ENCODE results near the gene BAG5.
A peak's percentile ranks its signal among the peaks of the same experiment; 100 is the strongest.

Gene BAG5

GRCh38 chr14:103569408-103569807 lies 7.0 kb upstream of the BAG5 start:
- DNase-seq = peak; percentile 35

DNA sequence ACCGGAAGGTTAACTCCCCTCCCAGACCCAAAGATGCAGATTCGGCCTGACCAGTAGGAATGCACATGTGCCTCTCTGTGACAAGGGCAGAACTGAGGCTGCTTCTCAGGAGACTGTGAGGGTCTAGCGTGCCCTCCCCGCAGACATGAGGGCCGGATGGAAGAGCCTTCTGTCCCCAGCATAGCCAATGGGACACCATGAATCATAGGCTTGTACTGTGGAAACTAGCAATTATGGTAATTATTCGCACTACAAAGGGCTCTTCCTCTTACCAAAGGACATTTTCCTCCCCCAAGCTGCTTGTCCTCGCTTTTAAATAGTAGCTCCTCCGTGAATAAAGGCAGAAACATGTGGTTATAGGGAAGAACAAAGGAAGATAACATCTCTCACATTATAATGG lies 6.5 kb upstream of the BAG5 start:
- no peak for DNase-seq

DNA sequence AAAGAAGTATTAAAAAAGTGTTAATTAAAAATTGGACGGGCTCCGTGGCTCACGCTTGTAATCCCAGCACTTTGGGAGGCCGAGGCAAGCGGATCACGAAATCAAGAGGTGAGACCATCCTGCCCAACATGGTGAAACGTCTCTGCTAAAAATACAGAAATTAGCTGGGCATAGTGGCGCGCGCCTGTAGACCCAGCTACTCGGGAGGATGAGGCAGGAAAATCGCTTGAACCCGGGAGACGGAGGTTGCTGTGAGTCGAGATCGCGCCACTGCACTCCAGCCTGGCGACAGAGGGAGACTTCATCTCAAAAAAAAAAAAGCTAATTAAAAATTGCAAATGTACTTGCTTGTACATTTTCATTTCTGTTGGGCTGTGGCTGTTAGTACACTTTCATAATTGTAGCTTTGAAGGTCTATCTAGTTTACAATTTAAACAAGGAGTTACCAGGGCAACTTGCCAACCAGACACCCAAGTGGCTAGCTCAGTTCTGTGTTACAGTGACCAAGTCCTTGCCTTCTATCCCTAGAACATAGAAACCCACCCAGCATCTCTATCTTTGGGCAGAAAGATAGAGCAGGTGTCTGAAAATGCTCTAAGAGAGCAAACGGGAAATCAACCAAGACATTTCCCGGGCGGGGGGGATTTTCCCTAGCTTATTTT lies 1.5 kb upstream of the BAG5 start:
- no peak for DNase-seq

DNA sequence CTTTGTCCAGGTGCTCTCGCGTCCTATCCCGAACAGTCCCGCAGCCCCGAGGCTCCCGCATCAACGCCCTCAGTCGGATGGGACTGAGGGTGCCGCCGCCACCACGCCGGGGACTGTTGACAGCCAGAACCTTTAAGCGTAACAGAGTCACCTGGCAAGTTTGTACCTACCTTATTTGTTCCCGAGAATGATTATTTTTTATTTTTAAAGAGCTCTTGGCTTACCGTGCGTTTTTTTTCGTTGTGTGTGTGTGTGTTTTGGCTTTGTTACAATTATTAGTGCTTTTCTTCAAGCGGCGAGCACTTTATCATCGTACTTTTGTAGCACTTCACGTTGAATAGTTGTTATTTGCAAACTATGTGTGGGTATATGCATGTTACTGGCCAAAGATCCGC lies 766 bp upstream of the BAG5 start:
- no peak for DNase-seq

DNA sequence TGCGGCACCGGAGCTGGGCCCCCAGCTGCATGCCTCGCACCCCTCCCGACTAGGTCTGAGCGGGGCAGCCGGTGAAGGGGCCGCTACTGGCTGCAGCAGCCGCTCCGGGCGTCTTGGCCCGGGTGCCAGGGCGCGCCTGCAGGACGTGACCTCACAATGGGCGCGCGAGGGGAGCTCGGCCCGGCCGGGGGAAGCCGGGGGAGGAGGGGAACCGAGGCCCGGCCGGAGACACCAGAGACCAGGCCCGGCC lies 353 bp downstream of the BAG5 start:
- DNase-seq = no peak

GRCh38 chr14:103561381-103562178 lies 877 bp downstream of the BAG5 start:
- peak; percentile 34 for DNase-seq

- DNase-seq = no peak
Measured at GRCh38 chr14:103560691-103561090, 1.8 kb downstream of the BAG5 start.

DNA sequence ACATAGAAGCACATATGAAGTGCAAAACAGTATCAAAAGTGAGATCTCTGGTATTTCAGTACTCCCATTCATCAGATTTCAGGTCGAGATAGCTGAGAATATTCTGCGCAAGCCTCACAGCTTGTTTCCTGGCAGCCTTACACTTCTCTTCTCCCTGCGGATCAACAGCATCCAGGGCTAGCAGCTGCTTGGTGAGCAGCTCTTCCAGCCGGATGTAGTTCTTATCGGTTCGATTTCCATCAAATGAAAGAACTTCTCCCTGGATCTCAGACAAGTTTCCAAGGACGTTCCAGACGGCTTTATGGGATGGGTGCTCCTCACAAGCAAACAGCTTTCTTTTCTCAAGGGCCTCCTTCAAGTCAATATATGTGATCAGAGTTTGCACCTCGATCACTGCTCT lies 2.7 kb downstream of the BAG5 start:
- DNase-seq = no peak

GRCh38 chr14:103558071-103558882 lies 4.2 kb downstream of the BAG5 start:
- DNase-seq = peak; percentile 34

DNA sequence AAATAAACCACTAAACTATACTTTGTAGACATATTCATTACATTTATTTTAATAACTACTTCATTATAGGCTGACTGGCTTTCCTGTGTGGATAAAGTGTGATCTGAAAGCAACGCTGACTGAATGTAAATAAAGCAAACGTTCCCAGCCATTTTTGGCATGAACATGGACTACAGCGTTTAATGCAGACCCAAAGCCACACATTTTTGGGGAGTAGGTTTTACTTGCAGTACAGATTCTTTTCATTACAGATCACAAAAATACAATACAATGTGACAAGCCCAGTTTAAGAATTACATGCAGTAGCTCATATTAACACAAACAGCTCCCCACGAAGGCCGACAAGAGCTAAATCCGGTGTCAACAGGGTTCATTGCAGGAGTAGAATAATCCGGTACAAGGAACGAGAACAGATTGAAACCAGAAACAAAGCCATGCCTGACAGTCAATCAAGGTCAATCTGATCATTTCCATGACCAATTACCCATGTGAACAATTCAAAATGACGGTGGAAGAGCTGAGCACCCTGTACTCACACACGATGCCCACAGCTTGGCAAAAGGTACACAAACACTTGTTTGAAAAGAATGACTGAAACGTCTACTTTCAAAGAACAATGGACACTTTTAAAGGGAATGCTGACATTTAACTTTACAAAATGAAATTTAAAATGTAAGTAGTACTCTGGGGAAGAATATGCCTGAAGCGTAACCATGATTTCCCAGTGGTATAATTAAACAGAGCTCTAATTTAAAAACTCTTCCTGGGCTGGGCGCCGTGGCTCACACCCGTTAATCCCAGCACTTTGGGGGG lies 5.3 kb downstream of the BAG5 start:
- no peak for DNase-seq

GRCh38 chr14:103555559-103556337 lies 6.7 kb downstream of the BAG5 start:
- DNase-seq = no peak

- no peak for DNase-seq
Measured at GRCh38 chr14:103552846-103553210, 9.6 kb downstream of the BAG5 start.

DNA sequence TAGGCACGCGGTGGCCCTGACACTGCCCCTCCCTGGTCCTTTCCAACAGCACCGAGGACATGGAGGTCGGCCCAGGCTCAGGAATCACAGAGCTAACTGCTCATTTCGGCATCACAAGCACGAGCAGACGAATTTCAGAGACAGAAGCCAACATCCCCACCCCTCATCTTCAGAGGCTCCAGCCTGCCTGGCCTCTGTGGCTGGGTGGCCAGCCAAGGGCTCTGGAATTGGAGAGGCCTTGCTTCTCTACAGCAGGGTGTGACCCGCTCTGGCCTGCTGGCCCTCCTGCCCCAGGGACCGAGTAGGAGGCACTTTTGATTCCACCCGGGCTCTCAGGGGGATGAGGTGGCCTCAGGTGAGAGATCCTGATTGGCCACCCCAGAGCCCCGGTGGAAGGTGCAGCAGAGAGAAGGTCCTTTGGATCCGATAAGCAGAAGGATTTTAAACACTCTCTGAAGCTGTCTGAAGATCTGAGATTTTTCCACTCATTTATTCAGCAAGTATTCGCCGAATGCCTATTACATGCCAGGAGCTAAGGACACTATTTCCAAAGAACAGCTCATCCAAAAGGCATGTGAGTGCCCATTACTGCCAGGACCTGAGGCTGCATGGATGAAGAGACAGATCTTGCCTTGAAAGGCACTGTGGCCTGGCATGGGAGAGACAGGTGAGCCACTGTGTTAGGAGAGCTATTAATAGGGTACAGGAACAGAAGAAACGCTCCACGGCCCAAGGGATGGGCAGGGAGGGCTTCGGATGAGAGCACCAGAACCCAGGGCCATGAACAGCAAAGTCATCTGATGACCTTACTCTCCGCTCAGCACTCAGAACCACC lies 10.2 kb downstream of the BAG5 start:
- DNase-seq = no peak

GRCh38 chr14:103551338-103551762 lies 11.1 kb downstream of the BAG5 start:
- DNase-seq = peak; percentile 68

DNA sequence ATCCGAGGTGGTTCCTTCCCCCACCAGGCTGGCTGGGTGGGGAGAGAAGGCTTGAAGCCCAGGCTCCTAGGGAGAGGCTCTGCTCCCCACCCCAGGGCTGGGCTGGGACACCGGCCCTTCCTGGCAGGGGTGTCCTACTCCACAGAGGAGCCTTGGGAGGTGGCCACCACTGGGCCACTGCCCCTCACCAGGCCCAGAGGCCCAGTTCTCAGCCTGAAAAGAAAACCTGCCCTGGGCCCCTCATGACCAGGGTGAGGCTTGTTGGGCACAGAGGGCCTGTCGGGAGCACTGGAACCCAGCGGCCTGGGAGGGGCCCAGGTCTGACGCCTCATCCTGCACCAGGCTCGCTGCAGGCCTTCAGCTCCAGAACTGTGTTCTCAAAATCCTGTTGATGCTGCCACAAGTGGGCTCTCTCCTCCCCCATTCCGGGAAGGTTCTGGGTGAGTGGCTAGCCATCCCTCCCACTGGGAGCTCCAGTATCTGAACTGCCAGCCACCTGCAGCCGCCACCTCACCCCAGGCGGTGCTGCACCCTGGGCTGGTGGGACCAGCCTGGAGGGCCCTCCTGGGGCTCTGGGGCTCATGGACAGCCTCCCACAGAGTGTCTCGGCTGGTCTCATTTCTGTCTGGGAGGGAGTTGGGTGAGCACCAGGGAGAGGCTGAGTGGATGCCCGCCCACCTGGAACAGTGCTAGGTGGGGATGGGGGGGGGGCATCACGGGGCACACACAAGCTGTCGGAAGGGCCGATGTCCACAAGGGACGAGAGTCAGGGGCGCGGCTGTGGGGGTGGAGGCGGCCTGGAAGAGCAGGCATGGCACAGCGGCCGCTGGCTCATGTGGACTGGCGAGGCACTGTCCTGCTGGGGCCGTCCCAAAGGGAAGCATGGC lies 11.8 kb downstream of the BAG5 start:
- peak; percentile 74 for DNase-seq

DNA sequence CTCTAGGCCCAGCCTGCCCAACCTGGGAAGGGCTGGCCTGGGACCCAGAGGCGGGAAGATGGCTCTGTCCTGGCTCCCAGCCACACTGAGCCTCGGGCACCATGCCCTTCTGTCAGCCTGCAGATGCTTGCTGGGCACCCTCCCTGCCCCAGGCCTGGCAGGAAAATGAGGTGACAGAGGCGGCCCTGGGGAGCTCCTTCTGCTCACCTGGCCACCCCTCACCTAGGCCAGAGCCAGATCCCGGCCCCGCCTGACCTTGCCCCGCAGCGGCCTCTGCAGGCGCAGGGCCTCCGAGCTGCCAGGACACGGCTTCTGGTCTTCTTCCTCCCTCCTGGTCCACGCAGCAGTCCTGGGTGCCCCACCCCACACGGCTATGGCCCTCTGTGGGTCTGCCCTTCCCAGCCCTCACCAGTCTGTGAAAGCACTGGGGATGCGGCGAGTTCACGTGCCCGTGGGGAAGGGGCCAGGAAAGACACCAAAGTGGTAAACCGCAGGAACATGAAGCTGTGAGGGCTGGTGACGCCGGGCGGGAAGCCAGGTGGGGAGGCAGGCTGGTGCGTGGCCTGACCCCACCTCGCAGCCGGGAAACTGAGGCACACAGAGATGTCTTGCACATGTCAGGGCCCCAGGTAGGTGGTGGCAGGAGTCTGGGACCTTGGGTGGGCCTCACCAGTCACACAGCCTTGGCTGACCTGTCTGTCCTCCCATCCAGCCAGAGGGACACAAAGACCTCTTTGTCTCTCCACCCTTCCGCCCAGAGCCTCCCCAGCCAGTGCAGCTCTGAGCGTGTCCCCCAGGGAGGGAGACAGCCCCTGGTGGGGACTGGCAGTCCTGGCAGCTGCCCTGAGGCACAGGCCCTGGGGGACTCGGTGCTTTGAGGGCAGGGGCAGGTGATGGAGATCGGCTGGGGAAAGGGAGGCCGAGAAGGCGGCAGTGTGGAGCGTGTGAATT lies 12.8 kb downstream of the BAG5 start:
- no peak for DNase-seq

- no peak for DNase-seq
Measured at GRCh38 chr14:103548463-103549351, 13.8 kb downstream of the BAG5 start.

Data from right kidney (tissue), 1 donor.